IMR-90 (cell line): Measurements from ENCODE around the gene OGA. TPM values are rescaled to one million over a fixed set of nuclear protein-coding genes. Genes with fewer than 3 reads are reported as not detected.

Source experiments
- ATAC-seq: fragments of 200-7000 bp; cut with Tn5 transposase; 2 replicates; pipeline ENCODE4 v1.9.1; 2020; ENCODE audit warnings: low read depth, mild to moderate bottlenecking, moderate library complexity
- BruUV-seq: library from RNA; stranded (reverse); fragments of 400-500 nt; replicated peaks from 2 replicates; lab custom pipeline; 2021; lab: Mats Ljungman, UMichigan
- CTCF ChIA-PET: fragments of 300-600 bp; formaldehyde crosslinking; extraction: SDS; loops from one replicate; lab custom pipeline; 2021; ENCODE audit warnings: antibody characterized with exemption; lab: Yijun Ruan, JAX
- POLR2A ChIA-PET: fragments of 300-600 bp; sonication (Branson Sonifier 250); formaldehyde crosslinking; loops from one replicate; lab custom pipeline; 2022; ENCODE audit warnings: antibody characterized with exemption; ENCODE audit not compliant: unreplicated experiment; lab: Charles Lee
- DNase-seq: peaks from one replicate; pipeline ENCODE4 v3.0.0; 2013
- H2AFZ ChIP-seq: replicated peaks from 2 replicates; pipeline ENCODE3; 2013; ENCODE audit warnings: low read length, mild to moderate bottlenecking; ENCODE audit not compliant: poor library complexity
- H2AK5ac ChIP-seq: 2 replicates; pipeline ENCODE4 v1.6.1; 2013; ENCODE audit warnings: low read depth, low read length, inconsistent platforms
- H2AK9ac ChIP-seq: replicated peaks from 2 replicates; pipeline ENCODE3; 2013; ENCODE audit warnings: mild to moderate bottlenecking, low read depth, low read length, moderate library complexity; ENCODE audit not compliant: poor library complexity
- H2BK120ac ChIP-seq: 2 replicates; pipeline ENCODE4 v1.6.1; 2013; ENCODE audit warnings: low read depth, low read length, inconsistent platforms
- H2BK15ac ChIP-seq: 3 replicates; pipeline ENCODE4 v1.6.1; 2013; ENCODE audit warnings: low read depth, low read length, inconsistent platforms
- H2BK20ac ChIP-seq: 2 replicates; pipeline ENCODE4 v1.6.1; 2013; ENCODE audit warnings: low read depth, mild to moderate bottlenecking, inconsistent platforms, low read length, moderate library complexity
- H2BK5ac ChIP-seq: 2 replicates; pipeline ENCODE4 v1.6.1; 2013; ENCODE audit warnings: mild to moderate bottlenecking, low read depth, low read length, inconsistent platforms; ENCODE audit not compliant: poor library complexity, severe bottlenecking
- H3K14ac ChIP-seq: replicated peaks from 2 replicates; pipeline ENCODE4 v1.6.1; 2013; ENCODE audit warnings: low read depth, low read length, inconsistent platforms
- H3K18ac ChIP-seq: 2 replicates; pipeline ENCODE4 v1.6.1; 2013; ENCODE audit warnings: low read depth, low read length, control low read depth
- H3K23ac ChIP-seq: 2 replicates; pipeline ENCODE4 v1.6.1; 2013; ENCODE audit warnings: low read depth, low read length, inconsistent platforms
- H3K27ac ChIP-seq: 2 replicates; pipeline ENCODE4 v1.5.1; 2013; ENCODE audit warnings: mild to moderate bottlenecking, control low read depth, low read length; ENCODE audit not compliant: insufficient read depth
- H3K27me3 ChIP-seq: 2 replicates; pipeline ENCODE4 v1.6.1; 2013; ENCODE audit warnings: low read length; ENCODE audit not compliant: control insufficient read depth, insufficient read depth
- H3K36me3 ChIP-seq: 2 replicates; pipeline ENCODE4 v1.6.1; 2013; ENCODE audit warnings: low read length, mixed read lengths; ENCODE audit not compliant: control insufficient read depth, insufficient read depth
- H3K4ac ChIP-seq: 2 replicates; pipeline ENCODE4 v1.6.1; 2013; ENCODE audit warnings: low read depth, low read length, inconsistent platforms
- H3K4me1 ChIP-seq: 2 replicates; pipeline ENCODE4 v1.6.1; 2013; ENCODE audit warnings: low read length, mixed read lengths; ENCODE audit not compliant: control insufficient read depth, insufficient read depth
- H3K4me2 ChIP-seq: 2 replicates; pipeline ENCODE4 v1.6.1; 2013; ENCODE audit warnings: low read depth, mild to moderate bottlenecking, control low read depth, low read length, moderate library complexity
- H3K4me3 ChIP-seq: 2 replicates; pipeline ENCODE4 v1.5.1; 2013; ENCODE audit warnings: low read depth, mild to moderate bottlenecking, control low read depth, low read length, moderate library complexity; ENCODE audit not compliant: insufficient read depth
- H3K56ac ChIP-seq: 2 replicates; pipeline ENCODE4 v1.6.1; 2013; ENCODE audit warnings: low read length, inconsistent platforms; ENCODE audit not compliant: insufficient read depth; ENCODE audit errors: extremely low read depth
- H3K79me1 ChIP-seq, 2 experiments: 2 replicates each; pipeline ENCODE4 v1.6.1; 2013; ENCODE audit warnings: low read length in 2 of 2, inconsistent platforms in 1 of 2, low read depth in 1 of 2
- H3K9ac ChIP-seq: 2 replicates; pipeline ENCODE4 v1.6.1; 2013; ENCODE audit warnings: low read depth, low read length, control low read depth
- H3K9me1 ChIP-seq: 2 replicates; pipeline ENCODE4 v1.6.1; 2013; ENCODE audit warnings: low read length, inconsistent platforms; ENCODE audit not compliant: insufficient read depth
- H3K9me3 ChIP-seq: 2 replicates; pipeline ENCODE4 v1.6.1; 2013; ENCODE audit warnings: low read length; ENCODE audit not compliant: control insufficient read depth, insufficient read depth
- H4K20me1 ChIP-seq: 2 replicates; pipeline ENCODE4 v1.6.1; 2013; ENCODE audit warnings: low read length, inconsistent platforms; ENCODE audit not compliant: insufficient read depth
- H4K5ac ChIP-seq: 2 replicates; pipeline ENCODE4 v1.6.1; 2013; ENCODE audit warnings: mild to moderate bottlenecking, low read depth, low read length, control low read depth
- H4K8ac ChIP-seq, 2 experiments: 2 replicates each; pipeline ENCODE4 v1.6.1; 2013; ENCODE audit warnings: low read depth in 2 of 2, low read length in 2 of 2, control low read depth in 1 of 2, inconsistent platforms in 1 of 2
- H4K91ac ChIP-seq: 2 replicates; pipeline ENCODE4 v1.6.1; 2013; ENCODE audit warnings: low read depth, low read length, inconsistent platforms; ENCODE audit not compliant: insufficient read depth
- BHLHE40 ChIP-seq: fragments of 150-350 bp; IDR thresholded peaks from 2 replicates; pipeline ENCODE4 v1.6.1; 2016; ENCODE audit warnings: mild to moderate bottlenecking, low read depth, low read length
- CHD1 ChIP-seq: IDR thresholded peaks from 2 replicates; pipeline ENCODE4 v1.6.1; 2012; ENCODE audit warnings: low read depth, low read length, improper control_type of control experiment
- FOS ChIP-seq: fragments of 150-350 bp; IDR thresholded peaks from 2 replicates; pipeline ENCODE4 v1.6.1; 2016; ENCODE audit warnings: low read depth, low read length
- MAFK ChIP-seq: IDR thresholded peaks from 2 replicates; pipeline ENCODE4 v1.6.1; 2012; ENCODE audit warnings: low read depth, low read length, improper control_type of control experiment
- POLR2A ChIP-seq: IDR thresholded peaks from 2 replicates; pipeline ENCODE4 v1.6.1; 2012; ENCODE audit warnings: mild to moderate bottlenecking, low read depth, low read length
- RAD21 ChIP-seq: IDR thresholded peaks from 2 replicates; pipeline ENCODE4 v1.6.1; 2012; ENCODE audit warnings: low read length, improper control_type of control experiment
- RFX5 ChIP-seq: IDR thresholded peaks from 2 replicates; pipeline ENCODE4 v1.8.0; 2012; ENCODE audit warnings: low read depth, mild to moderate bottlenecking, low read length, moderate library complexity
- SMC3 ChIP-seq: fragments of 150-350 bp; IDR thresholded peaks from 2 replicates; pipeline ENCODE4 v1.6.1; 2016; ENCODE audit warnings: low read depth, mild to moderate bottlenecking, antibody characterized with exemption, low read length, moderate library complexity
- WGBS, 2 experiments: methylation state at CpG; one replicate each; pipeline versions ENCODE4 v1.1.5 to v1.1.7; 2013; ENCODE audit warnings: missing lambda C conversion rate in 2 of 2; ENCODE audit not compliant: insufficient read length in 1 of 2; ENCODE audit errors: extremely low coverage in 2 of 2; 5-methylcytosine and 5-hydroxymethylcytosine counted together
- dilution Hi-C: fragments of 300-500 bp; cut with HindIII; formaldehyde crosslinking; loops from one replicate; pipeline ENCODE4 v1.14.3; 2018; ENCODE audit warnings: low sequenced_read_pairs; ENCODE audit not compliant: unreplicated experiment
- in situ Hi-C: fragments of 300-500 bp; cut with MboI; formaldehyde crosslinking; loops from 3 replicates; pipeline ENCODE4 v1.14.3; 2019; ENCODE audit warnings: low sequenced_read_pairs, inconsistent platforms, mixed read lengths
- intact Hi-C: fragments of 100-400 bp; cut with micrococcal nuclease; formaldehyde crosslinking; loops from 2 replicates; pipeline ENCODE4 v1.10.0; 2022
- polyA plus RNA-seq, 3 experiments: library from polyadenylated mRNA; depleted of rRNA; stranded (reverse); fragments of >200 nt; gene quantifications; 2 replicates each; pipeline ENCODE4 v1.2.3, GENCODE V29; 2012; ENCODE audit warnings: low replicate concordance in 1 of 3
- total RNA-seq: library from RNA; depleted of rRNA; stranded (reverse); fragments of >200 nt; gene quantifications from 2 replicates; pipeline ENCODE4 v1.2.3, GENCODE V29; 2012
- TF ChIP-seq, protein P1 (sequence below): fragments of 150-350 bp; IDR thresholded peaks from 2 replicates; pipeline ENCODE4 v1.6.1; 2017; ENCODE audit warnings: mild to moderate bottlenecking, antibody characterized with exemption, low read length, low read depth
- TF ChIP-seq, protein P2 (sequence below): conservative IDR thresholded peaks from 2 replicates; pipeline ENCODE4 v1.5.1; 2012; ENCODE audit warnings: mild to moderate bottlenecking, low read depth, low read length, improper control_type of control experiment
- TF ChIP-seq, protein P3 (sequence below): fragments of 150-350 bp; IDR thresholded peaks from 2 replicates; pipeline ENCODE4 v1.6.1; 2016; ENCODE audit warnings: low read depth, mild to moderate bottlenecking, low read length, moderate library complexity, borderline replicate concordance

The OGA gene
- total and polyA plus RNA-seq, 2 of the 4 experiments (the other 2 are of a cell fraction) = 42.5 to 62.9 TPM

DNA sequence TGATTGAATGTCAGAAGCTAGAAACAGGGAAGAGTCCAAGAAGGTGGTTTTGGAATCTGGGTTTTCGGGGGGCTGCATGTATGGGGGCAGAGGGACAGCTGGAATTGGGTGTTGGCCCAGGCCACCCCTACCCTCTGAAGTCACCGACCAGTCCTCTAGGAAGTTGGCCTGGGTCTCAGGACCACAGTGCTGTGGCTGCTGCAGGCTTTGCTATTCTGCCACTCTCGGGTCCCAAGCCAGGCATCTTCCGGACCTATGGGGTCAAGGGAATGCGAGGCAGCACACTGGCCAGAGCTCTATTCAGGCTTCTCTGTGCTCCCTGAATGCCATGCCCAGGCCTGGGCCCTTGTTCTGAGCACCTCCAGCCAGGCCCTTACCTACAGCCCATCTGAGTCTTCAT lies 55.5 kb downstream of the OGA start:
- Histone ChIP-seq H3K4me3 (no peak overlapping the region), H2AK5ac (no peak overlapping the region), H3K4me2 (no peak overlapping the region), H4K8ac (no peak overlapping the region), H2BK15ac (no peak overlapping the region), H2BK5ac (no peak overlapping the region), H3K9me3 (no peaks in the 10 kb centered on the region; the same call in 1 of the 2 replicates), H4K91ac (no peak overlapping the region), H2AFZ (no peak overlapping the region), H3K9me1 (no peaks in the 10 kb centered on the region; the same call in 1 of the 2 replicates), H3K23ac (no peak overlapping the region), H2AK9ac (no peak overlapping the region), H2BK120ac (no peak overlapping the region), H3K79me1 (no peaks in the 10 kb centered on the region), H3K14ac (no peak overlapping the region), H3K9ac (no peak overlapping the region), H3K27me3 (peaks cover 94% of the 10 kb centered on the region), H3K4me1 (no peaks in the 10 kb centered on the region), H3K4ac (no peak overlapping the region), H3K36me3 (no peaks in the 10 kb centered on the region), H3K18ac (no peak overlapping the region), H4K20me1 (no peaks in the 10 kb centered on the region), H3K56ac (no peak overlapping the region), H2BK20ac (no peak overlapping the region), H4K5ac (no peak overlapping the region), H3K27ac (no peak overlapping the region)
- TF ChIP-seq POLR2A (no peak), FOS (no peak), RFX5 (no peak), MAFK (no peak), CHD1 (no peak), SMC3 (no peak), RAD21 (no peak), BHLHE40 (no peak)
- TF ChIP-seq, protein P1, sequence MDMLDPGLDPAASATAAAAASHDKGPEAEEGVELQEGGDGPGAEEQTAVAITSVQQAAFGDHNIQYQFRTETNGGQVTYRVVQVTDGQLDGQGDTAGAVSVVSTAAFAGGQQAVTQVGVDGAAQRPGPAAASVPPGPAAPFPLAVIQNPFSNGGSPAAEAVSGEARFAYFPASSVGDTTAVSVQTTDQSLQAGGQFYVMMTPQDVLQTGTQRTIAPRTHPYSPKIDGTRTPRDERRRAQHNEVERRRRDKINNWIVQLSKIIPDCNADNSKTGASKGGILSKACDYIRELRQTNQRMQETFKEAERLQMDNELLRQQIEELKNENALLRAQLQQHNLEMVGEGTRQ = no peak
- TF ChIP-seq, protein P2, sequence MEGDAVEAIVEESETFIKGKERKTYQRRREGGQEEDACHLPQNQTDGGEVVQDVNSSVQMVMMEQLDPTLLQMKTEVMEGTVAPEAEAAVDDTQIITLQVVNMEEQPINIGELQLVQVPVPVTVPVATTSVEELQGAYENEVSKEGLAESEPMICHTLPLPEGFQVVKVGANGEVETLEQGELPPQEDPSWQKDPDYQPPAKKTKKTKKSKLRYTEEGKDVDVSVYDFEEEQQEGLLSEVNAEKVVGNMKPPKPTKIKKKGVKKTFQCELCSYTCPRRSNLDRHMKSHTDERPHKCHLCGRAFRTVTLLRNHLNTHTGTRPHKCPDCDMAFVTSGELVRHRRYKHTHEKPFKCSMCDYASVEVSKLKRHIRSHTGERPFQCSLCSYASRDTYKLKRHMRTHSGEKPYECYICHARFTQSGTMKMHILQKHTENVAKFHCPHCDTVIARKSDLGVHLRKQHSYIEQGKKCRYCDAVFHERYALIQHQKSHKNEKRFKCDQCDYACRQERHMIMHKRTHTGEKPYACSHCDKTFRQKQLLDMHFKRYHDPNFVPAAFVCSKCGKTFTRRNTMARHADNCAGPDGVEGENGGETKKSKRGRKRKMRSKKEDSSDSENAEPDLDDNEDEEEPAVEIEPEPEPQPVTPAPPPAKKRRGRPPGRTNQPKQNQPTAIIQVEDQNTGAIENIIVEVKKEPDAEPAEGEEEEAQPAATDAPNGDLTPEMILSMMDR = no peak
- TF ChIP-seq, protein P3, sequence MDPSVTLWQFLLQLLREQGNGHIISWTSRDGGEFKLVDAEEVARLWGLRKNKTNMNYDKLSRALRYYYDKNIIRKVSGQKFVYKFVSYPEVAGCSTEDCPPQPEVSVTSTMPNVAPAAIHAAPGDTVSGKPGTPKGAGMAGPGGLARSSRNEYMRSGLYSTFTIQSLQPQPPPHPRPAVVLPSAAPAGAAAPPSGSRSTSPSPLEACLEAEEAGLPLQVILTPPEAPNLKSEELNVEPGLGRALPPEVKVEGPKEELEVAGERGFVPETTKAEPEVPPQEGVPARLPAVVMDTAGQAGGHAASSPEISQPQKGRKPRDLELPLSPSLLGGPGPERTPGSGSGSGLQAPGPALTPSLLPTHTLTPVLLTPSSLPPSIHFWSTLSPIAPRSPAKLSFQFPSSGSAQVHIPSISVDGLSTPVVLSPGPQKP = no peak
- ChIA-PET CTCF (no interaction called here), POLR2A (no interaction called here)
- intact Hi-C loops (no loop called here), in situ Hi-C loops (no loop called here), dilution Hi-C loops (no loop called here)
- DNase-seq (no peak), ATAC-seq (no peak)
- BruUV-seq = no TSS peak
- WGBS, 2 experiments = 59% methylated on average over 4 of the region's 5 CpGs; no CpG with 5 or more reads in 1 of the 2 experiments
